ENCODE measurements around the gene MACROD1. TPM values are rescaled to one million over a fixed set of nuclear protein-coding genes. Genes with fewer than 3 reads are reported as not detected.

Gene MACROD1
- total RNA-seq, 4 donors from 2014 or later = 29.2 to 64.6 (median 46.2) TPM

GRCh38 chr11:64126371-64126770 lies 39.5 kb downstream of the MACROD1 start:
- Histone ChIP-seq H3K27me3 (no peaks in the 10 kb centered on the region), H3K4me3 (no peak overlapping the region), H3K9me3 (no peaks in the 10 kb centered on the region), H3K4me1 (peaks cover 27% of the 10 kb centered on the region), H3K36me3 (no peaks in the 10 kb centered on the region), H3K27ac (no peak overlapping the region)
- no peak for DNase-seq (ENCODE audit: low spot score in 2 of 2)
- WGBS = 90% methylated on average over 12 of the region's 12 CpGs
- TF ChIP-seq CTCF (IDR thresholded peaks at IDR 0.05) (no peak), POLR2A (IDR thresholded peaks at IDR 0.05) (no peak), EP300 (IDR thresholded peaks at IDR 0.05) (no peak), POLR2AphosphoS5 (IDR thresholded peaks at IDR 0.05) (no peak)

GRCh38 chr11:64125676-64126075 lies 40.2 kb downstream of the MACROD1 start:
- H3K27me3 ChIP-seq = no peaks in the 10 kb centered on the region
- H3K4me3 ChIP-seq = no peak overlapping the region
- no peak overlapping the region for H3K27ac ChIP-seq
- H3K36me3 ChIP-seq = no peaks in the 10 kb centered on the region
- no peaks in the 10 kb centered on the region for H3K9me3 ChIP-seq
- peaks cover 34% of the 10 kb centered on the region for H3K4me1 ChIP-seq
- TF ChIP-seq POLR2A (IDR thresholded peaks at IDR 0.05) (no peak), CTCF (IDR thresholded peaks at IDR 0.05) (no peak), POLR2AphosphoS5 (IDR thresholded peaks at IDR 0.05) (no peak), EP300 (IDR thresholded peaks at IDR 0.05) (no peak)
- WGBS = 77% methylated on average over 13 of the region's 14 CpGs
- no peak for DNase-seq (ENCODE audit: low spot score in 2 of 2)

GRCh38 chr11:64124147-64124546 lies 41.8 kb downstream of the MACROD1 start:
- H3K27ac ChIP-seq = no peak overlapping the region
- no peaks in the 10 kb centered on the region for H3K27me3 ChIP-seq
- no peaks in the 10 kb centered on the region for H3K36me3 ChIP-seq
- no peaks in the 10 kb centered on the region for H3K9me3 ChIP-seq
- no peak for TF ChIP-seq EP300 (IDR thresholded peaks at IDR 0.05)
- TF ChIP-seq CTCF (IDR thresholded peaks at IDR 0.05) = no peak
- no peak for TF ChIP-seq POLR2AphosphoS5 (IDR thresholded peaks at IDR 0.05)
- no peak for TF ChIP-seq POLR2A (IDR thresholded peaks at IDR 0.05)
- WGBS = 81% methylated on average over 8 of the region's 9 CpGs
- H3K4me1 ChIP-seq = peaks cover 37% of the 10 kb centered on the region
- DNase-seq (ENCODE audit: low spot score in 2 of 2) = no peak
- no peak overlapping the region for H3K4me3 ChIP-seq

GRCh38 chr11:64123679-64124078 lies 42.2 kb downstream of the MACROD1 start:
- TF ChIP-seq EP300 (IDR thresholded peaks at IDR 0.05) (no peak), POLR2AphosphoS5 (IDR thresholded peaks at IDR 0.05) (no peak), POLR2A (IDR thresholded peaks at IDR 0.05) (no peak), CTCF (IDR thresholded peaks at IDR 0.05) (no peak)
- DNase-seq (ENCODE audit: low spot score in 2 of 2) = no peak
- H3K4me3 ChIP-seq = no peak overlapping the region
- H3K27me3 ChIP-seq = no peaks in the 10 kb centered on the region
- WGBS = 85% methylated on average over 3 of the region's 3 CpGs
- peaks cover 33% of the 10 kb centered on the region for H3K4me1 ChIP-seq
- no peaks in the 10 kb centered on the region for H3K9me3 ChIP-seq
- no peak overlapping the region for H3K27ac ChIP-seq
- H3K36me3 ChIP-seq = no peaks in the 10 kb centered on the region

- no peak for DNase-seq (ENCODE audit: low spot score in 2 of 2)
- no peak overlapping the region for H3K27ac ChIP-seq
Measured at GRCh38 chr11:64122411-64123410, 43.2 kb downstream of the MACROD1 start.

More at GRCh38 chr11:64122411-64123410, 43.2 kb downstream of the MACROD1 start:
- Histone ChIP-seq H3K4me1 (peaks cover 32% of the 10 kb centered on the region), H3K9me3 (no peaks in the 10 kb centered on the region), H3K27me3 (no peaks in the 10 kb centered on the region), H3K4me3 (no peak overlapping the region), H3K36me3 (no peaks in the 10 kb centered on the region)
- WGBS = 58% methylated on average over 20 of the region's 28 CpGs
- TF ChIP-seq POLR2A (IDR thresholded peaks at IDR 0.05) = no peak
- TF ChIP-seq CTCF (IDR thresholded peaks at IDR 0.05) = no peak
- TF ChIP-seq EP300 (IDR thresholded peaks at IDR 0.05) = no peak
- no peak for TF ChIP-seq POLR2AphosphoS5 (IDR thresholded peaks at IDR 0.05)

Measured in suprapubic skin (tissue), 4 donors.